H1 (cell line): ENCODE results near the gene ASCL2. TPM values are rescaled to one million over a fixed set of nuclear protein-coding genes. Genes with fewer than 3 reads are reported as not detected.
A peak's percentile ranks its signal among the peaks of the same experiment; 100 is the strongest.

ENCODE experiments used
- CTCF ChIA-PET: fragments of 300-600 bp; sonication (Branson Sonifier 250); formaldehyde crosslinking; loops from one replicate; lab custom pipeline; 2021; ENCODE audit not compliant: partially characterized antibody; lab: Charles Lee
- POLR2A ChIA-PET: fragments of 300-600 bp; sonication (Branson Sonifier 250); formaldehyde crosslinking; loops from one replicate; lab custom pipeline; 2021; ENCODE audit warnings: inconsistent platforms; ENCODE audit not compliant: partially characterized antibody; lab: Charles Lee
- DNase-seq, 2 experiments: peaks; one replicate each; pipeline versions ENCODE4 v3.0.0 to v3.0.0-alpha.2; 2010 to 2022; ENCODE audit warnings: low spot score in 2 of 2, low read depth in 1 of 2, mixed read lengths in 1 of 2
- FAIRE-seq: peaks from 2 replicates; lab custom pipeline; 2011; peaks lifted over from hg19 to GRCh38; lab: Jason Lieb, UNC
- H2AFZ ChIP-seq: 2 replicates; pipeline ENCODE4 v1.8.1; 2012; ENCODE audit warnings: low read length, inconsistent platforms
- H2AK5ac ChIP-seq: 2 replicates; pipeline ENCODE4 v1.6.1; 2013; ENCODE audit warnings: low read depth, low read length
- H2BK120ac ChIP-seq: replicated peaks from 2 replicates; pipeline ENCODE3; 2013; ENCODE audit warnings: low read depth, low read length, inconsistent platforms
- H2BK12ac ChIP-seq: 2 replicates; pipeline ENCODE4 v1.6.1; 2013; ENCODE audit warnings: low read depth, low read length
- H2BK15ac ChIP-seq: 2 replicates; pipeline ENCODE4 v1.6.1; 2013; ENCODE audit warnings: low read length
- H2BK20ac ChIP-seq: 2 replicates; pipeline ENCODE4 v1.6.1; 2013; ENCODE audit warnings: low read length
- H2BK5ac ChIP-seq: 2 replicates; pipeline ENCODE4 v1.6.1; 2013; ENCODE audit warnings: low read depth, low read length
- H3K14ac ChIP-seq: 2 replicates; pipeline ENCODE4 v1.6.1; 2013; ENCODE audit warnings: inconsistent platforms; ENCODE audit not compliant: insufficient read length
- H3K18ac ChIP-seq: 2 replicates; pipeline ENCODE4 v1.6.1; 2013; ENCODE audit warnings: low read length; ENCODE audit errors: extremely low read depth
- H3K23ac ChIP-seq: 2 replicates; pipeline ENCODE4 v1.6.1; 2013; ENCODE audit warnings: inconsistent platforms; ENCODE audit not compliant: insufficient read length
- H3K23me2 ChIP-seq: 2 replicates; pipeline ENCODE4 v1.6.1; 2013; ENCODE audit warnings: low read depth, low read length
- H3K27ac ChIP-seq: 2 replicates; pipeline ENCODE4 v1.6.1; 2011; ENCODE audit warnings: low read depth, low read length, inconsistent platforms
- H3K27me3 ChIP-seq, 4 experiments: replicated peaks in 1 of 4; 1 replicate in 1 of 4; 2 replicates in 3 of 4; pipeline versions ENCODE4 v1.6.1 to v1.8.1; 2011 to 2013; ENCODE audit warnings: low read length in 3 of 4, mild to moderate bottlenecking in 3 of 4, inconsistent platforms in 2 of 4, mixed read lengths in 2 of 4, moderate library complexity in 1 of 4; ENCODE audit not compliant: control insufficient read depth in 3 of 4, insufficient read depth in 3 of 4; ENCODE audit errors: extremely low read depth in 1 of 4
- H3K36me3 ChIP-seq, 4 experiments: 2 replicates each; pipeline versions ENCODE4 v1.6.1 to v1.8.1; 2011 to 2013; ENCODE audit warnings: mild to moderate bottlenecking in 4 of 4, low read length in 3 of 4, moderate library complexity in 2 of 4, control low read depth in 1 of 4, inconsistent platforms in 1 of 4; ENCODE audit not compliant: insufficient read depth in 4 of 4, control insufficient read depth in 2 of 4
- H3K4ac ChIP-seq: replicated peaks from 2 replicates; pipeline ENCODE3; 2013; ENCODE audit warnings: low read length, low read depth, mixed read lengths, inconsistent platforms; ENCODE audit not compliant: insufficient read length
- H3K4me1 ChIP-seq, 4 experiments: replicated peaks in 1 of 4; 1 replicate in 1 of 4; 2 replicates in 3 of 4; pipeline versions ENCODE4 v1.6.1 to v1.8.1; 2011 to 2013; ENCODE audit warnings: low read length in 3 of 4, inconsistent platforms in 2 of 4, mixed read lengths in 1 of 4; ENCODE audit not compliant: insufficient read depth in 4 of 4, control insufficient read depth in 3 of 4
- H3K4me2 ChIP-seq, 2 experiments: 2 replicates each; pipeline versions ENCODE4 v1.6.1 to v1.8.1; 2011 to 2013; ENCODE audit warnings: low read depth in 2 of 2, low read length in 2 of 2, control low read depth in 1 of 2, inconsistent platforms in 1 of 2, mild to moderate bottlenecking in 1 of 2; ENCODE audit not compliant: insufficient read depth in 1 of 2
- H3K4me3 ChIP-seq, 4 experiments: fragments of 200-600, 300-600 bp in 1 of 4; sonication (generic), shearing (Covaris generic), sonication (Bioruptor Twin) in 1 of 4; 2 replicates each; pipeline versions ENCODE4 v1.5.1 to v1.8.1; 2011 to 2016; ENCODE audit warnings: low read length in 4 of 4, low read depth in 3 of 4, control low read depth in 2 of 4, inconsistent platforms in 2 of 4, mild to moderate bottlenecking in 2 of 4, mixed read lengths in 1 of 4, moderate library complexity in 1 of 4; ENCODE audit not compliant: insufficient read depth in 2 of 4; ENCODE audit errors: extremely low read depth in 1 of 4
- H3K56ac ChIP-seq: replicated peaks from 2 replicates; pipeline ENCODE3; 2013; ENCODE audit warnings: low read depth, mild to moderate bottlenecking, mixed read lengths, low read length, inconsistent platforms; ENCODE audit not compliant: insufficient read length
- H3K79me1 ChIP-seq: 2 replicates; pipeline ENCODE4 v1.6.1; 2013; ENCODE audit warnings: low read depth, low read length, control low read depth
- H3K79me2 ChIP-seq, 2 experiments: 2 replicates each; pipeline versions ENCODE4 v1.6.1 to v1.8.1; 2012 to 2013; ENCODE audit warnings: low read length in 2 of 2, mild to moderate bottlenecking in 2 of 2, inconsistent platforms in 1 of 2; ENCODE audit not compliant: insufficient read depth in 2 of 2, control insufficient read depth in 1 of 2
- H3K9ac ChIP-seq, 4 experiments: replicated peaks in 1 of 4; 1 replicate in 1 of 4; 2 replicates in 3 of 4; pipeline versions ENCODE4 v1.6.1 to v1.8.1; 2011 to 2013; ENCODE audit warnings: low read depth in 3 of 4, low read length in 3 of 4, control low read depth in 2 of 4, mild to moderate bottlenecking in 2 of 4, moderate library complexity in 2 of 4, inconsistent platforms in 1 of 4; ENCODE audit errors: extremely low read depth in 1 of 4
- H3K9me3 ChIP-seq, 2 experiments: 2 replicates each; pipeline versions ENCODE4 v1.6.1 to v1.8.1; 2012 to 2013; ENCODE audit warnings: mild to moderate bottlenecking in 2 of 2, moderate library complexity in 2 of 2, control low read depth in 1 of 2, inconsistent platforms in 1 of 2, low read depth in 1 of 2, low read length in 1 of 2, mixed read lengths in 1 of 2; ENCODE audit not compliant: insufficient read depth in 2 of 2
- H4K20me1 ChIP-seq, 2 experiments: replicated peaks in 1 of 2; 2 replicates each; pipeline versions ENCODE3 to v1.8.1; 2011 to 2013; ENCODE audit warnings: inconsistent platforms in 2 of 2, low read length in 2 of 2, mild to moderate bottlenecking in 1 of 2; ENCODE audit not compliant: insufficient read depth in 2 of 2, control insufficient read depth in 1 of 2
- H4K5ac ChIP-seq: 2 replicates; pipeline ENCODE4 v1.6.1; 2013; ENCODE audit warnings: low read length, low read depth, mixed read lengths, inconsistent platforms; ENCODE audit not compliant: insufficient read length
- H4K8ac ChIP-seq: 2 replicates; pipeline ENCODE4 v1.8.0; 2013; ENCODE audit warnings: mild to moderate bottlenecking, moderate library complexity, low read length, inconsistent platforms; ENCODE audit not compliant: insufficient read depth; ENCODE audit errors: extremely low read depth
- H4K91ac ChIP-seq: replicated peaks from 2 replicates; pipeline ENCODE3; 2013; ENCODE audit warnings: low read length, mixed read lengths, inconsistent platforms; ENCODE audit not compliant: insufficient read length
- BACH1 ChIP-seq: IDR thresholded peaks from 2 replicates; pipeline ENCODE4 v1.6.1; 2012; ENCODE audit warnings: low read length, improper control_type of control experiment
- CBX8 ChIP-seq: fragments of 300-800, 300-1000 bp; sonication (generic); IDR thresholded peaks from 2 replicates; pipeline ENCODE4 v1.7.1; 2016; ENCODE audit warnings: low read depth, low read length, borderline replicate concordance
- CHD2 ChIP-seq: IDR thresholded peaks from 2 replicates; pipeline ENCODE4 v1.6.1; 2012; ENCODE audit warnings: low read length, improper control_type of control experiment
- EZH2 ChIP-seq: fragments of 200-600 bp; sonication (generic); IDR thresholded peaks from 2 replicates; pipeline ENCODE4 v1.7.1; 2012; ENCODE audit warnings: low read depth, mild to moderate bottlenecking, moderate library complexity, low read length, inconsistent platforms; ENCODE audit not compliant: severe bottlenecking
- GTF2F1 ChIP-seq: IDR thresholded peaks from 2 replicates; pipeline ENCODE4 v1.6.1; 2012; ENCODE audit warnings: low read depth, low read length, improper control_type of control experiment, borderline replicate concordance
- MAFK ChIP-seq: IDR thresholded peaks from 2 replicates; pipeline ENCODE4 v1.6.1; 2012; ENCODE audit warnings: low read depth, mild to moderate bottlenecking, improper control_type of control experiment, low read length
- RXRA ChIP-seq: IDR thresholded peaks from 2 replicates; pipeline ENCODE4 v1.6.1; 2011; ENCODE audit warnings: low read depth, mild to moderate bottlenecking, low read length, moderate library complexity; ENCODE audit not compliant: insufficient read depth
- SIN3A ChIP-seq, 2 experiments: IDR thresholded peaks in 1 of 2; conservative IDR thresholded peaks in 1 of 2; 2 replicates each; pipeline ENCODE4 v1.6.1; 2011 to 2012; ENCODE audit warnings: low read length in 2 of 2, improper control_type of control experiment in 1 of 2, low read depth in 1 of 2, mild to moderate bottlenecking in 1 of 2
- SIX5 ChIP-seq: IDR thresholded peaks from 2 replicates; pipeline ENCODE4 v1.6.1; 2011; ENCODE audit warnings: mild to moderate bottlenecking, low read depth, low read length
- TEAD4 ChIP-seq: IDR thresholded peaks from 2 replicates; pipeline ENCODE4 v1.6.1; 2012; ENCODE audit warnings: low read depth, low read length, inconsistent platforms, mixed read lengths
- WGBS, 2 experiments: shearing (Covaris generic) in 1 of 2; methylation state at CpG; one replicate each; pipeline versions ENCODE4 v1.1.6 to v1.1.7; 2013 to 2015; ENCODE audit warnings: low lambda C conversion rate in 2 of 2, mixed read lengths in 2 of 2, inconsistent platforms in 1 of 2, low coverage in 1 of 2, missing lambda C conversion rate in 1 of 2; ENCODE audit not compliant: insufficient replicate concordance in 2 of 2, insufficient coverage in 1 of 2, insufficient read length in 1 of 2; ENCODE audit errors: extremely low coverage in 1 of 2, missing lambda C conversion rate in 1 of 2; 5-methylcytosine and 5-hydroxymethylcytosine counted together
- polyA plus RNA-seq, 7 experiments: library from polyadenylated mRNA; depleted of rRNA in 3 of 7; stranded (reverse) in 5 of 7; unstranded in 2 of 7; fragments of >200 nt in 5 of 7; fragments of 200-250 nt in 2 of 7; gene quantifications; 1 replicate in 5 of 7; 2 replicates in 1 of 7; 4 replicates in 1 of 7; pipeline versions ENCODE4 v1.2.1 to v1.2.3, GENCODE V29; 2011 to 2013; ENCODE audit warnings: missing spikeins in 2 of 7, mixed read lengths in 2 of 7
- total RNA-seq: library from RNA; stranded (reverse); fragmentation: NEBNext Ultra II Directional; extraction: Animal tissue kit (Norgen Biotek cat#: 25700); gene quantifications from 2 replicates; pipeline ENCODE4 v1.2.1, GENCODE V29; 2021

The ASCL2 gene
- total and polyA plus RNA-seq, 2 of the 8 experiments (the other 6 are each of a cell fraction or from before 2014, with no cell fraction given), result 0.51 to 0.56 TPM

GRCh38 chr11:2275334-2276279 lies 5.2 kb upstream of the ASCL2 start:
- H3K4ac ChIP-seq, result no peak overlapping the region
- H3K36me3 ChIP-seq, result peaks cover 0 to under 1% (median 0%) of the 10 kb centered on the region in 4 experiments; a peak in 1 of 8 replicates
- H3K27me3 ChIP-seq, result peaks cover 10 to 39% (median 34%) of the 10 kb centered on the region in 4 experiments
- no peak overlapping the region for H3K9ac ChIP-seq
- H4K5ac ChIP-seq, result no peak overlapping the region
- H2BK5ac ChIP-seq, result no peak overlapping the region
- peaks cover 8% of the 10 kb centered on the region; the same call in 1 of the 2 replicates for H3K23me2 ChIP-seq
- H2BK120ac ChIP-seq, result no peak overlapping the region
- H3K79me1 ChIP-seq, result no peaks in the 10 kb centered on the region
- no peak overlapping the region for H3K18ac ChIP-seq
- no peaks in the 10 kb centered on the region for H4K20me1 ChIP-seq
- ChIA-PET POLR2A (interaction anchor here (1.0 kb wide), 1 partner anchor 61 kb away, joined by 3 read pairs; no protein-coding TSS in a partner anchor), CTCF (interaction anchor here (0.8 to 6.6 kb wide), 9 partner anchors 12 to 625 kb away, joined by 3 to 26 read pairs (median 5); partner anchors contain the start of genes C11orf21 and TSPAN32)
- peak overlapping the region; percentile 60; the same call in 1 of the 2 replicates for H2BK12ac ChIP-seq
- H2AK5ac ChIP-seq, result no peak overlapping the region
- H4K8ac ChIP-seq, result no peak overlapping the region; the same call in 1 of the 2 replicates
- 90% methylated on average over 30 of the region's 30 CpGs; no CpG with 5 or more reads in 1 of the 2 experiments for WGBS, 2 experiments
- H3K14ac ChIP-seq, result no peak overlapping the region
- no peak overlapping the region for H3K4me2 ChIP-seq
- peaks cover 0 to 13% (median 4%) of the 10 kb centered on the region in 4 experiments; a peak in 3 of 7 replicates for H3K4me1 ChIP-seq
- H3K79me2 ChIP-seq, result no peaks in the 10 kb centered on the region
- H3K56ac ChIP-seq, result no peak overlapping the region
- FAIRE-seq (no peak), DNase-seq (peak in 1 of 2 experiments; percentile 33)
- no peak overlapping the region for H2AFZ ChIP-seq
- no peak overlapping the region for H2BK15ac ChIP-seq
- H3K9me3 ChIP-seq, result peaks cover 0 to 6% of the 10 kb centered on the region in 2 experiments; a peak in 1 of 4 replicates
- H4K91ac ChIP-seq, result peak overlapping the region; percentile 66
- H3K4me3 ChIP-seq, result no peak overlapping the region
- no peak overlapping the region for H3K27ac ChIP-seq
- H3K23ac ChIP-seq, result no peak overlapping the region
- H2BK20ac ChIP-seq, result no peak overlapping the region
- TF ChIP-seq TEAD4 (no peak), CHD2 (no peak), SIX5 (no peak), SIN3A (conservative IDR thresholded peaks at IDR 0.05 in 1 of 2, IDR thresholded peaks at IDR 0.05 in 1 of 2; ENCODE audit: low read depth in 1 of 2, low read length in 2 of 2) (no peak), EZH2 (no peak), GTF2F1 (no peak), MAFK (no peak), CBX8 (no peak), RXRA (no peak), BACH1 (no peak)
